OCI-LY1 (cell line): Measurements from ENCODE around the gene C16orf86.

Experiments used
- H2AFZ ChIP-seq: fragments of 200-600 bp; sonication (generic), shearing (Covaris generic); 2 replicates; pipeline ENCODE4 v1.6.0; 2014; ENCODE audit warnings: antibody characterized with exemption, mild to moderate bottlenecking, low read length
- H3F3A ChIP-seq: fragments of 200-600 bp; sonication (generic), shearing (Covaris generic); 2 replicates; pipeline ENCODE4 v1.6.0; 2014; ENCODE audit warnings: mild to moderate bottlenecking, antibody characterized with exemption, low read length, moderate library complexity; ENCODE audit not compliant: insufficient read depth
- H3K27ac ChIP-seq: fragments of 200-600 bp; sonication (generic); 2 replicates; pipeline ENCODE4 v1.5.1; 2014; ENCODE audit warnings: low read length, mixed run types, mild to moderate bottlenecking, low read depth; ENCODE audit not compliant: poor library complexity, severe bottlenecking
- H3K27me3 ChIP-seq: fragments of 200-600 bp; sonication (generic); 2 replicates; pipeline ENCODE4 v1.6.0; 2014; ENCODE audit warnings: antibody characterized with exemption, mild to moderate bottlenecking, low read length, moderate library complexity; ENCODE audit not compliant: insufficient read depth
- H3K36me3 ChIP-seq: fragments of 200-600 bp; sonication (generic); 2 replicates; pipeline ENCODE4 v1.6.1; 2014; ENCODE audit warnings: mild to moderate bottlenecking, antibody characterized with exemption, low read length, moderate library complexity, mixed read lengths; ENCODE audit not compliant: insufficient read depth
- H3K4me1 ChIP-seq: fragments of 200-600 bp; sonication (generic); 2 replicates; pipeline ENCODE4 v1.5.1; 2014; ENCODE audit warnings: mild to moderate bottlenecking, low read length, moderate library complexity; ENCODE audit not compliant: insufficient read depth, severe bottlenecking
- H3K4me2 ChIP-seq: fragments of 200-600 bp; sonication (generic), shearing (Covaris generic); 2 replicates; pipeline ENCODE4 v1.6.1; 2014; ENCODE audit warnings: low read length
- H3K4me3 ChIP-seq: fragments of 200-600 bp; sonication (generic); 2 replicates; pipeline ENCODE4 v1.5.1; 2014; ENCODE audit warnings: low read length, low read depth, mild to moderate bottlenecking, mixed read lengths; ENCODE audit not compliant: poor library complexity, severe bottlenecking
- H3K79me2 ChIP-seq: fragments of 200-600 bp; shearing (Covaris generic); 2 replicates; pipeline ENCODE4 v1.6.1; 2016; ENCODE audit warnings: mixed run types, low read length, mixed read lengths; ENCODE audit not compliant: insufficient read depth
- H3K9ac ChIP-seq: fragments of 200-600 bp; sonication (generic), shearing (Covaris generic); 2 replicates; pipeline ENCODE4 v1.6.1; 2014; ENCODE audit warnings: mild to moderate bottlenecking, low read length, mixed read lengths
- H3K9me2 ChIP-seq: fragments of 200-600 bp; sonication (generic), shearing (Covaris generic); 2 replicates; pipeline ENCODE4 v1.6.1; 2014; ENCODE audit warnings: low read depth, mild to moderate bottlenecking, low read length, mixed read lengths
- H3K9me3 ChIP-seq: fragments of 200-600 bp; shearing (Covaris generic); 2 replicates; pipeline ENCODE4 v1.6.1; 2014; ENCODE audit warnings: low read length, mixed read lengths
- H4K20me1 ChIP-seq: fragments of 200-600 bp; sonication (generic), shearing (Covaris generic); 2 replicates; pipeline ENCODE4 v1.6.0; 2016; ENCODE audit warnings: mild to moderate bottlenecking, low read length; ENCODE audit not compliant: insufficient read depth
- EZH2 ChIP-seq: fragments of 200-600 bp; sonication (generic), shearing (Covaris generic); IDR thresholded peaks from 2 replicates; pipeline ENCODE4 v1.8.0; 2017; ENCODE audit warnings: borderline replicate concordance, mixed run types, mild to moderate bottlenecking, antibody characterized with exemption, low read length, moderate library complexity, mixed read lengths
- TF ChIP-seq, protein P1 (sequence below): fragments of 200-600 bp; sonication (generic), shearing (Covaris generic); IDR thresholded peaks from 2 replicates; pipeline ENCODE4 v1.5.1; 2017; ENCODE audit warnings: mild to moderate bottlenecking, antibody characterized with exemption, low read length, moderate library complexity, mixed read lengths

Gene C16orf86

DNA sequence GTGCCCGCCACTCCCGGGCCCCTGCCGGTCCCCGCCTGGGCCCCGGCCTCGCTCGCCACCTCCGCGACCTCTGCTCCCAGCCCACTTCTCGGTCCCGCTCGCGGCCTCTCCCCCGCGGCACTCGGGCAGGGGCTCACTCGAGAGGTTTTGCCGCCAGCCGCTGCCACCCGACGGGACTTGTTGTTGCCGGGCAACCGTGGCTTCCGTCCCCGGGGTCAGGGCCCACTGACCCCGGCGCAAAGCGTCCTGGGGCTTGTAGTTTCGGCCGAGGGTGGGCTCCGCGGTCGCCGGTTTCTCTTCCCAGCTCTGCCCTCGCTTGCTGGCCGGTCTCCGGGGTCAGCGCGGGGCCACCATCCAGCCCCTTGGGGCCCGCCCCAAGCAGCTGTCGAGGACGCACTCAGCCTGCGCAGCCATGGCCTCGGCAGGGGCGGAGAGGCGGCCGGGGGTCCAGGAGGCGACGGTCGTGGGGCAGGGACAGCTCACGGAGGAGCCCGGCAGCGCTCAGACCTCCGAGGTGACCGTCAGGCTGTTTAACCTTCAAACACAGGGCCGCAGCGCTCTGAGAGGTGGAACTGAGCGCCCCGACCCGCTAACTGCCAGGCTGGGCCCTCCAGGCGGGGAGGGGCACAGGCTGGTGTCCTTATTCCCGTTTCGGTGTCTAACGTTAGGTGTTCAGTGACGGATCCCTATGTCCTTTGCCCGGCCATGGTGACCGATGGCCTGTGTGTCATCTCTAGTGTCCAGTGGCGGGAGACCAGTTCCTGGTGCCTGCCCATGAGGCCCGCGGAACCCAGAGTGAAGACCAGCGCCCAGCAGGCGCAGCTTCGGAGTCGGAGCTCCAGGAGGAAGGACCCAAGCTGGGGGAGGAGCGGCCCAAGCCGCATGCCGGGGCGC is at the start of gene C16orf86, which contains the start of gene ENKD1:
TSS of gene C16orf86 (plus strand) at position 256 of the 894 bp plus-strand sequence. CDS start at position 413, 157 bp downstream.
TSS of gene ENKD1 (minus strand) at position 192 of the 894 bp plus-strand sequence. CDS start 308 bp downstream, outside the sequence.
- H3K27ac ChIP-seq, result peak within 1 kb of the TSS; percentile 75

DNA sequence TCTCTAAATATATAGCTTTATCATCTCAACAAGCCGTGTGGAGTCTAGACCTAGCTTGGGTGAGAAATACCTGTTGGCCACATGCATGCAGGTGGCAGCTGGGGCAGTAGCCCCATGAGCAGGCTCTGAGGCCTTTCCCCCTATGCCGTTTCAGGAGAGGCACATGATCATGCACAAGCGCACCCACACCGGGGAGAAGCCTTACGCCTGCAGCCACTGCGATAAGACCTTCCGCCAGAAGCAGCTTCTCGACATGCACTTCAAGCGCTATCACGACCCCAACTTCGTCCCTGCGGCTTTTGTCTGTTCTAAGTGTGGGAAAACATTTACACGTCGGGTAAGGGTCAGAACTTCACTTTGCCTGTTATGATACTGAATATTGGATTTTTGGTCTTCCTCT is 38.4 kb upstream of the C16orf86 start:
- H3K27ac ChIP-seq, result no peak overlapping the region
- no peaks in the 10 kb centered on the region for H4K20me1 ChIP-seq
- H3K4me2 ChIP-seq, result no peak overlapping the region
- no peak overlapping the region for H3K9ac ChIP-seq
- no peak overlapping the region for H3K4me3 ChIP-seq
- H3F3A ChIP-seq, result no peaks in the 10 kb centered on the region
- no peaks in the 10 kb centered on the region for H3K9me2 ChIP-seq
- no peak for TF ChIP-seq EZH2
- TF ChIP-seq, protein P1, sequence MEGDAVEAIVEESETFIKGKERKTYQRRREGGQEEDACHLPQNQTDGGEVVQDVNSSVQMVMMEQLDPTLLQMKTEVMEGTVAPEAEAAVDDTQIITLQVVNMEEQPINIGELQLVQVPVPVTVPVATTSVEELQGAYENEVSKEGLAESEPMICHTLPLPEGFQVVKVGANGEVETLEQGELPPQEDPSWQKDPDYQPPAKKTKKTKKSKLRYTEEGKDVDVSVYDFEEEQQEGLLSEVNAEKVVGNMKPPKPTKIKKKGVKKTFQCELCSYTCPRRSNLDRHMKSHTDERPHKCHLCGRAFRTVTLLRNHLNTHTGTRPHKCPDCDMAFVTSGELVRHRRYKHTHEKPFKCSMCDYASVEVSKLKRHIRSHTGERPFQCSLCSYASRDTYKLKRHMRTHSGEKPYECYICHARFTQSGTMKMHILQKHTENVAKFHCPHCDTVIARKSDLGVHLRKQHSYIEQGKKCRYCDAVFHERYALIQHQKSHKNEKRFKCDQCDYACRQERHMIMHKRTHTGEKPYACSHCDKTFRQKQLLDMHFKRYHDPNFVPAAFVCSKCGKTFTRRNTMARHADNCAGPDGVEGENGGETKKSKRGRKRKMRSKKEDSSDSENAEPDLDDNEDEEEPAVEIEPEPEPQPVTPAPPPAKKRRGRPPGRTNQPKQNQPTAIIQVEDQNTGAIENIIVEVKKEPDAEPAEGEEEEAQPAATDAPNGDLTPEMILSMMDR, result no peak
- H3K9me3 ChIP-seq, result no peaks in the 10 kb centered on the region
- H2AFZ ChIP-seq, result no peak overlapping the region
- no peaks in the 10 kb centered on the region for H3K4me1 ChIP-seq
- peaks cover 88% of the 10 kb centered on the region for H3K36me3 ChIP-seq
- no peaks in the 10 kb centered on the region for H3K79me2 ChIP-seq
- H3K27me3 ChIP-seq, result no peaks in the 10 kb centered on the region

More for the DNA sequence above, at the start of gene C16orf86, which contains the start of gene ENKD1:
- H4K20me1 ChIP-seq, result no peaks in the 10 kb centered on the region
- peak within 1 kb of the TSS; percentile 70 for H3K4me3 ChIP-seq
- H3K9ac ChIP-seq, result peak within 1 kb of the TSS; percentile 74
- H3K9me3 ChIP-seq, result no peaks in the 10 kb centered on the region
- no peak within 1 kb of the TSS for H2AFZ ChIP-seq
- H3K79me2 ChIP-seq, result no peaks in the 10 kb centered on the region
- H3K4me1 ChIP-seq, result peaks cover 33% of the 10 kb centered on the region
- H3K27me3 ChIP-seq, result no peaks in the 10 kb centered on the region
- peaks cover 11% of the 10 kb centered on the region; the same call in 1 of the 2 replicates for H3K36me3 ChIP-seq
- H3F3A ChIP-seq, result no peaks in the 10 kb centered on the region
- no peaks in the 10 kb centered on the region for H3K9me2 ChIP-seq
- TF ChIP-seq, protein P1, result no peak
- TF ChIP-seq EZH2, result no peak
- H3K4me2 ChIP-seq, result peak within 1 kb of the TSS; percentile 85

- H3K4me2 ChIP-seq, result no peak overlapping the region
- no peaks in the 10 kb centered on the region for H3K9me3 ChIP-seq
- no peaks in the 10 kb centered on the region for H3K4me1 ChIP-seq
- H3K9me2 ChIP-seq, result no peaks in the 10 kb centered on the region
- no peak overlapping the region for H2AFZ ChIP-seq
- no peaks in the 10 kb centered on the region for H3F3A ChIP-seq
- no peaks in the 10 kb centered on the region for H3K79me2 ChIP-seq
- no peak for TF ChIP-seq EZH2
- TF ChIP-seq, protein P1, result no peak
- no peaks in the 10 kb centered on the region for H4K20me1 ChIP-seq
- H3K27me3 ChIP-seq, result no peaks in the 10 kb centered on the region
- peaks cover 86% of the 10 kb centered on the region for H3K36me3 ChIP-seq
- no peak overlapping the region for H3K4me3 ChIP-seq
- no peak overlapping the region for H3K9ac ChIP-seq
- no peak overlapping the region for H3K27ac ChIP-seq
These were observed 34.0 kb upstream of the C16orf86 start for GRCh38 chr16:67632415-67633172.
